ENCODE measurements around the gene GLIS2.

GLIS2 gene

DNA sequence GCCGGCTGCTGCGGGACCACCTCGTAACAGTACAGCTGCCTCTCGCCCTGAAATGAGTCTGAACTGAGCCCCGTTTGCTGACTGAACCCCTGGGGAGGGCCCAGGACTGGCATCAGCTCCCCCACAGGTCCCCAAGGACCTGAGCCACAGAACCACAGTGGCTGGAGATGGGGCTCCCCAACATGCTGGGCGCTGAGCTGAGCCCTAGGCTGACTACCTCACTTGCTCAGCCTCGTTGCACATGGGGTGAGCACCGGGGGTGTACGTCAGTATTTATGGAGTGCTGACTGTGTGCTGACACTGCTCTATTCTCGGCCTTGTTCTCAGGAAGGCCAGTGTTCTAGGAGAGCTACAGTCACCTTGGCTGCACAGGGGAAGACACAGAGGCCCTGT lies 49.1 kb downstream of the GLIS2 start:
- H3K27ac ChIP-seq = no peak overlapping the region
- TF ChIP-seq, protein P1, sequence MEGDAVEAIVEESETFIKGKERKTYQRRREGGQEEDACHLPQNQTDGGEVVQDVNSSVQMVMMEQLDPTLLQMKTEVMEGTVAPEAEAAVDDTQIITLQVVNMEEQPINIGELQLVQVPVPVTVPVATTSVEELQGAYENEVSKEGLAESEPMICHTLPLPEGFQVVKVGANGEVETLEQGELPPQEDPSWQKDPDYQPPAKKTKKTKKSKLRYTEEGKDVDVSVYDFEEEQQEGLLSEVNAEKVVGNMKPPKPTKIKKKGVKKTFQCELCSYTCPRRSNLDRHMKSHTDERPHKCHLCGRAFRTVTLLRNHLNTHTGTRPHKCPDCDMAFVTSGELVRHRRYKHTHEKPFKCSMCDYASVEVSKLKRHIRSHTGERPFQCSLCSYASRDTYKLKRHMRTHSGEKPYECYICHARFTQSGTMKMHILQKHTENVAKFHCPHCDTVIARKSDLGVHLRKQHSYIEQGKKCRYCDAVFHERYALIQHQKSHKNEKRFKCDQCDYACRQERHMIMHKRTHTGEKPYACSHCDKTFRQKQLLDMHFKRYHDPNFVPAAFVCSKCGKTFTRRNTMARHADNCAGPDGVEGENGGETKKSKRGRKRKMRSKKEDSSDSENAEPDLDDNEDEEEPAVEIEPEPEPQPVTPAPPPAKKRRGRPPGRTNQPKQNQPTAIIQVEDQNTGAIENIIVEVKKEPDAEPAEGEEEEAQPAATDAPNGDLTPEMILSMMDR (IDR thresholded peaks at IDR 0.05) = no peak
- TF ChIP-seq ZFX (IDR thresholded peaks at IDR 0.05; ENCODE audit: borderline replicate concordance) = no peak

DNA sequence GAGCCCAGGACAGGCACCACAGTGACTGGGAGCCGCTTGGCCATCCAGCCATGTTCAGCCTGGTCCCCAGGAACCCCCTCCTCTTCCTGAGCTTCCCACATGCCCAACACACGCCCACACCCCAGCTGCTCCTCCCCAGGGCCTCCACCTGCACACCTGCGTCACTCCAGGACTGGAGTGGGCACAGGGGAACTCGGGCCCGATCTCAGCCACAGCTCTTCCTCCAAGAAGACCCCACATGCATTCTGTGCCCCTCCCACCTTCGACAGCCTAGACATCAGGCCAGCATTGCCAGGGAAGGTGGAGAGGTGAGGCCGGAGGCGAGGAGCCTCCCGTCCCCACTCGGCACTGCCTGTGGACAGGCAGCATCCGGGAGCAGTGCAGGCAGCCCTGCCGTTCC lies 49.7 kb downstream of the GLIS2 start:
- no peak for TF ChIP-seq ZFX (IDR thresholded peaks at IDR 0.05; ENCODE audit: borderline replicate concordance)
- TF ChIP-seq, protein P1 (IDR thresholded peaks at IDR 0.05) = no peak

DNA sequence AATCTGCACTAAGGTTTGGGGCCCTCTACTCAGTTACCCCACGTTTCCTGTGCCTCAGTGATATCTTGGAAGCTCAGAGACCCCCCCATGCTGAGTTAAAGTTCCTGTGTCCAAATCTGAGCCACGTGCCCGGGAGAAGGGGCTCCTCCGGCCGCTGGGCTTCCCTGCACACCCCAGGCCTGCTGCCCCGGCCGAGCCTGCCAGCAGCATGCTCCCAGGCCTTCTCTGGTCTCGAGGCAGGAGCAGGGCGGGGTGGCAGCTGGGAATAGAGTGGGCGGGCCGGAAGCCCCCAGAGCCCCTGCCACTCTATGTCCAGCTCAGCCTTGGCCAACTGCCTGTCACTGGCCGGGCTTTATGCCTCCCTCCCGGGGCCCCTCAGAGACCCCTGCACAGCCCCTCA lies 50.1 kb downstream of the GLIS2 start:
- no peak overlapping the region for H3K27ac ChIP-seq
- TF ChIP-seq, protein P1 (IDR thresholded peaks at IDR 0.05) = no peak
- TF ChIP-seq ZFX (IDR thresholded peaks at IDR 0.05; ENCODE audit: borderline replicate concordance) = no peak

More for the DNA sequence above, 49.7 kb downstream of the GLIS2 start:
- H3K27ac ChIP-seq = no peak overlapping the region

- TF ChIP-seq ZFX (IDR thresholded peaks at IDR 0.05; ENCODE audit: borderline replicate concordance) = no peak
- TF ChIP-seq, protein P1 (IDR thresholded peaks at IDR 0.05) = no peak
- H3K27ac ChIP-seq = no peak overlapping the region
Observed at GRCh38 chr16:4367393-4367856, 51.6 kb downstream of the GLIS2 start.

DNA sequence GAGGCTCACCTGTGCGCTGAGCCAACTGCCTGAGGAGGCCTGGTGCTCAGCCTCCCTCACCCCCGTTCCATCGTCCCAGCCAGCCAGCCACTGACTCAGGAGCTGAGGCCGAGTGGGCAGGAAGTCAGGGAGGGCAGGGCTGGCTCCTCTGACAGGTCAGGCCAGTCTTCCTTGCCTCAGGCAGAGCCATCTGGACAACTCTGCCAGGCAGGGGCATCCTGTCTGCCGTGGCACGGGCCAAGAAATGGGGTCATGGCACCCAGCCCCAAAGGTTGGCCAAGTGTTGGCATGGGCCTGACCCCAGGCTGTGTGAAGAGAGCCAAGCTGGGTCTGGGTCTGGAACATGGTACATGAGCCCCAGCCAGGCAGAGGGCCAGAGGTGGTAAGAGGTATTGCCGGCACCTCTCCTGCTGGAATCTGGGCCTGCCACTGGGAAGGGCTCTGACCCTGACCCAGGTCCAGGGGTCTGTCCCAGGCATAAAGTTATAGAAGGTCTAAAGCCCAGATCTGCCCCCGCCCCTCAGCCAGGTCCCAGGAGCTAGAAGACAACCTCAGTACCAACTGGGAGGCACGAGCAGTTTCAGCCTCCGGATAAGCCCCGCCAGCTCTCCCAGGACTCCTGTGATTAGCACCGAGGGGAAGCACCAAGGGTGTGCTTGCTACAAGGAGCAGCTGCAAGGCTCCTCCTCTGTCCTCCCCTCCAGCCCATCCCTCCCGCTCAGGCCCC lies 53.3 kb downstream of the GLIS2 start:
- no peak for TF ChIP-seq ZFX (IDR thresholded peaks at IDR 0.05; ENCODE audit: borderline replicate concordance)
- TF ChIP-seq, protein P1 (IDR thresholded peaks at IDR 0.05) = no peak
- peak overlapping the region; percentile 53 for H3K27ac ChIP-seq

DNA sequence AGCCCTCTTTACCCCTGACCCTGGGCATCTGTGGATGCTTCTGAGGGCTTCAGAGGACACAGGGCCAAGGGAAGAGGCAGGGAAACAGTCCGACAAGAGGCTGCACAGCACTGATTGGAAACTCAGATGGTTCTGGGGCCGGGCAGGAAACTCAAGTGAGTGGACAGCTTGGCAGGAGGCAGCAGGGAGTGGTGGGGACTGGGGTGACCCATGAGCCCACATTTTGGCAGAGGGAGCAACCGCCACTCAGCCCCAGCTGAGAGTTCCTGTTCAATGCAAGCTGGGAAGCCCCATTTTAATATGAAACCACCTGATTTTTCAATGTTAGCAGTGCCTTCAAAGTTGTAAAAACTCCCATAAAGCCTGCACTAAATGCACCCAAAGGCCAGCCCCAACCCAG lies 54.3 kb downstream of the GLIS2 start:
- H3K27ac ChIP-seq = no peak overlapping the region
- TF ChIP-seq, protein P1 (IDR thresholded peaks at IDR 0.05) = no peak
- no peak for TF ChIP-seq ZFX (IDR thresholded peaks at IDR 0.05; ENCODE audit: borderline replicate concordance)

GRCh38 chr16:4370570-4371356 lies 54.9 kb downstream of the GLIS2 start:
- peak overlapping the region; percentile 29; the same call in 1 of the 2 replicates for H3K27ac ChIP-seq
- TF ChIP-seq ZFX (IDR thresholded peaks at IDR 0.05; ENCODE audit: borderline replicate concordance) = no peak
- TF ChIP-seq, protein P1 (IDR thresholded peaks at IDR 0.05) = no peak

Measured in 22Rv1 (cell line).